ENCODE results near the gene KDM5A.

Gene KDM5A

GRCh38 chr12:418432-418831 lies 29.3 kb upstream of the KDM5A start:
- Histone ChIP-seq H3K9ac (ENCODE audit: low read length) (no peak overlapping the region), H2AFZ (ENCODE audit: low read length) (no peak overlapping the region), H3K36me3 (ENCODE audit: insufficient read depth, low read length) (peaks cover 52% of the 10 kb centered on the region)

GRCh38 chr12:414859-415258 lies 25.7 kb upstream of the KDM5A start:
- Histone ChIP-seq H3K4me2 (ENCODE audit: low read length) (no peak overlapping the region), H4K20me1 (ENCODE audit: insufficient read depth, low read length) (no peaks in the 10 kb centered on the region), H3K27me3 (ENCODE audit: insufficient read depth, low read length) (no peaks in the 10 kb centered on the region), H3K4me1 (ENCODE audit: insufficient read depth, low read length, severe bottlenecking) (no peaks in the 10 kb centered on the region), H3K79me2 (ENCODE audit: insufficient read depth, low read length) (no peaks in the 10 kb centered on the region), H3K9me3 (ENCODE audit: low read length) (no peaks in the 10 kb centered on the region), H3K9me2 (ENCODE audit: low read depth, low read length) (no peaks in the 10 kb centered on the region), H3K4me3 (ENCODE audit: low read depth, low read length, poor library complexity, severe bottlenecking) (no peak overlapping the region), H3K9ac (ENCODE audit: low read length) (no peak overlapping the region), H2AFZ (ENCODE audit: low read length) (no peak overlapping the region), H3F3A (ENCODE audit: insufficient read depth, low read length) (no peaks in the 10 kb centered on the region), H3K27ac (ENCODE audit: low read depth, low read length, poor library complexity, severe bottlenecking) (no peak overlapping the region), H3K36me3 (ENCODE audit: insufficient read depth, low read length) (peaks cover 62% of the 10 kb centered on the region)
- no peak for TF ChIP-seq CTCF (IDR thresholded peaks at IDR 0.05; ENCODE audit: low read length)
- no peak for TF ChIP-seq EZH2 (IDR thresholded peaks at IDR 0.05; ENCODE audit: borderline replicate concordance, low read length)

More at GRCh38 chr12:418432-418831, 29.3 kb upstream of the KDM5A start:
- no peaks in the 10 kb centered on the region for H4K20me1 ChIP-seq (ENCODE audit: insufficient read depth, low read length)
- H3K27ac ChIP-seq (ENCODE audit: low read depth, low read length, poor library complexity, severe bottlenecking): no peak overlapping the region
- no peaks in the 10 kb centered on the region for H3K9me3 ChIP-seq (ENCODE audit: low read length)
- no peaks in the 10 kb centered on the region for H3K27me3 ChIP-seq (ENCODE audit: insufficient read depth, low read length)
- TF ChIP-seq EZH2 (IDR thresholded peaks at IDR 0.05; ENCODE audit: borderline replicate concordance, low read length) (no peak), CTCF (IDR thresholded peaks at IDR 0.05; ENCODE audit: low read length) (no peak)
- H3K9me2 ChIP-seq (ENCODE audit: low read depth, low read length): no peaks in the 10 kb centered on the region
- H3K4me3 ChIP-seq (ENCODE audit: low read depth, low read length, poor library complexity, severe bottlenecking): no peak overlapping the region
- no peaks in the 10 kb centered on the region for H3K79me2 ChIP-seq (ENCODE audit: insufficient read depth, low read length)
- H3K4me2 ChIP-seq (ENCODE audit: low read length): no peak overlapping the region
- H3K4me1 ChIP-seq (ENCODE audit: insufficient read depth, low read length, severe bottlenecking): no peaks in the 10 kb centered on the region
- H3F3A ChIP-seq (ENCODE audit: insufficient read depth, low read length): no peaks in the 10 kb centered on the region

- H3F3A ChIP-seq (ENCODE audit: insufficient read depth, low read length): no peaks in the 10 kb centered on the region
- H3K4me2 ChIP-seq (ENCODE audit: low read length): peak overlapping the region; percentile 89
- H3K9me2 ChIP-seq (ENCODE audit: low read depth, low read length): no peaks in the 10 kb centered on the region
- peak overlapping the region; percentile 92 for H3K4me3 ChIP-seq (ENCODE audit: low read depth, low read length, poor library complexity, severe bottlenecking)
- H4K20me1 ChIP-seq (ENCODE audit: insufficient read depth, low read length): no peaks in the 10 kb centered on the region
- H3K4me1 ChIP-seq (ENCODE audit: insufficient read depth, low read length, severe bottlenecking): peaks cover 17% of the 10 kb centered on the region
- H3K9me3 ChIP-seq (ENCODE audit: low read length): no peaks in the 10 kb centered on the region
- H2AFZ ChIP-seq (ENCODE audit: low read length): peak overlapping the region; percentile 66
- 0 out of 2 replicates have a peak, but pooled peaks cover 6% of the 10 kb centered on the region for H3K36me3 ChIP-seq (ENCODE audit: insufficient read depth, low read length)
- H3K27ac ChIP-seq (ENCODE audit: low read depth, low read length, poor library complexity, severe bottlenecking): no peak overlapping the region
- TF ChIP-seq CTCF (IDR thresholded peaks at IDR 0.05; ENCODE audit: low read length) (peak; percentile 61), EZH2 (IDR thresholded peaks at IDR 0.05; ENCODE audit: borderline replicate concordance, low read length) (no peak)
- peak overlapping the region; percentile 88 for H3K9ac ChIP-seq (ENCODE audit: low read length)
- peaks cover 8% of the 10 kb centered on the region; the same call in 1 of the 2 replicates for H3K79me2 ChIP-seq (ENCODE audit: insufficient read depth, low read length)
- no peaks in the 10 kb centered on the region for H3K27me3 ChIP-seq (ENCODE audit: insufficient read depth, low read length)
These were observed 12.9 kb upstream of the KDM5A start for GRCh38 chr12:402029-402389.
